ENCODE results near the gene PACSIN2.
"Not testable (repeated sequence)": the region's sequence is repeated elsewhere in the genome, so short reads cannot be mapped to it uniquely, and the experiment has no call there.

PACSIN2 gene

GRCh38 chr22:42926104-42926503, 88.8 kb downstream of the PACSIN2 start:
- DNase-seq, result no peak

GRCh38 chr22:42925598-42925997, 89.4 kb downstream of the PACSIN2 start:
- DNase-seq, result no peak

GRCh38 chr22:42925031-42925430, 89.9 kb downstream of the PACSIN2 start:
- DNase-seq, result not testable (repeated sequence)

- DNase-seq, result no peak
Measured at GRCh38 chr22:42924436-42924835, 90.5 kb downstream of the PACSIN2 start.

- DNase-seq, result no peak
Measured at GRCh38 chr22:42922374-42923191, 92.4 kb downstream of the PACSIN2 start.

- DNase-seq, result no peak
Measured at GRCh38 chr22:42920101-42920820, 94.7 kb downstream of the PACSIN2 start.

GRCh38 chr22:42919199-42919598, 95.8 kb downstream of the PACSIN2 start:
- DNase-seq, result no peak

- no peak for DNase-seq
Measured at GRCh38 chr22:42918500-42918899, 96.4 kb downstream of the PACSIN2 start.

GRCh38 chr22:42917358-42917757, 97.6 kb downstream of the PACSIN2 start:
- DNase-seq, result not testable (repeated sequence)

GRCh38 chr22:42915980-42916765, 98.8 kb downstream of the PACSIN2 start:
- no peak for DNase-seq

GRCh38 chr22:42914511-42915076, 100.4 kb downstream of the PACSIN2 start:
- no peak for DNase-seq

GRCh38 chr22:42913874-42914510, 101.0 kb downstream of the PACSIN2 start:
- DNase-seq, result no peak

- DNase-seq, result no peak
Measured at GRCh38 chr22:42912059-42912458, 102.9 kb downstream of the PACSIN2 start.

GRCh38 chr22:42910221-42910942, 104.6 kb downstream of the PACSIN2 start:
- DNase-seq, result no peak

GRCh38 chr22:42909363-42910058, 105.4 kb downstream of the PACSIN2 start:
- no peak for DNase-seq

- DNase-seq, result no peak
Measured at GRCh38 chr22:42908374-42908746, 106.6 kb downstream of the PACSIN2 start.

- no peak for DNase-seq
Measured at GRCh38 chr22:42907404-42908373, 107.3 kb downstream of the PACSIN2 start.

- no peak for DNase-seq
Measured at GRCh38 chr22:42906605-42907348, 108.2 kb downstream of the PACSIN2 start.

- DNase-seq, result no peak
Measured at GRCh38 chr22:42905702-42906183, 109.2 kb downstream of the PACSIN2 start.

All from right kidney (tissue), 1 donor.